Stimulated activated CD4-positive, alpha-beta T cell treated with anti-CD3 and anti-CD28 coated beads, Interleukin-2, amount 100 ng/mL, for 48 hours (primary cell): ENCODE measurements around the gene S100A11.
A peak's percentile ranks its signal among the peaks of the same experiment; 100 is the strongest.
"Not testable (repeated sequence)": the region's sequence is repeated elsewhere in the genome, so short reads cannot be mapped to it uniquely, and the experiment has no call there.

Source experiments
- DNase-seq, 2 donors: peaks; one replicate each; pipeline ENCODE4 v3.0.0-alpha.2; 2020

Gene S100A11

GRCh38 chr1:152036267-152037216, at the start of gene S100A11:
Gene S100A11, minus strand, starts transcription at chr1:152037004. Its CDS starts 89 bp downstream, at chr1:152036915.
- DNase-seq: peak; percentile 77 to 78

GRCh38 chr1:152084853-152085252, 48.0 kb upstream of the S100A11 start:
- DNase-seq: no peak

DNA sequence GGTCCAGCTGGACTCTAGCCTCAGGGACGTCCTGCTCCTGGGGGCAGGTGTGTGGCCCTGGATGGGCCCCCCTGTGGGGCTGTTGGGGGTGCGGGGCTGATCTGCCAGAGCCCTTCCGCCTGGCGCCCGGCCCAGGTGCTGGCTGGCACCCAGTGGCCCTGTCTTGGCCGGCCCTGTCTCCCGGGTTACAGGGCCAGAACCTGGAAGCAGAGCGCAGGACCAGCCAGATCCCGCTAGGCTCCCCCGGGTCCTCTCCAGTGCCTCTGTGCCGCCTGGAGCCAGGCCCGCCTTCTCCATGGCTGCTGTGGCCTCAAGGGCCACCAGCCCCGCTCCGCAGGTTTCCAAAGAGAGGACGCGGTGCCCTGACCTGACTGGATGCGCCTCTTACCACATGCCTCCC, 44.2 kb upstream of the S100A11 start:
- not testable (repeated sequence) for DNase-seq

DNA sequence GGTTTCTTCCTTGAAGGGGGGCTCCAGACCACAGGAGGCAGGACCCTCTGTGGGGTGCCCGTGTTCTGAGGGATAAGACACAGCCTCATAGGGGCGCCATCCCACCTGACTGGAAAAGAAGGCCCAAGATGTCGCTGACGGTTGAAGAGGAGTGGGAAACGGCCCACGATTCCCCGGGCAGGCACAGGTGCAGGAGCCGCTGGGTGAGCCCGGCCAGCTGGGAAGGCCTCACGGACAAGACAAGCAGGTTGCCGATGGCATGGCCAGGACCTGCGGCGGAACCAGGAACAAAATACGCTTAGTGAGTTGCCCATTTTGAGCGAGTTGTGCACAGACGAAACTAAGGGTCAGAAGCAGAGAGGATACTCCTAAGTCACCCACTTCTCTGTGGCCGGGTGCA, 43.7 kb upstream of the S100A11 start:
- not testable (repeated sequence) for DNase-seq

GRCh38 chr1:152078831-152079441, 42.1 kb upstream of the S100A11 start:
- DNase-seq: no peak

- DNase-seq: no peak
Measured at GRCh38 chr1:152072311-152072710, 35.5 kb upstream of the S100A11 start.

GRCh38 chr1:152071123-152071522, 34.3 kb upstream of the S100A11 start:
- no peak for DNase-seq

- DNase-seq: no peak
Measured at GRCh38 chr1:152067929-152068328, 31.1 kb upstream of the S100A11 start.

DNA sequence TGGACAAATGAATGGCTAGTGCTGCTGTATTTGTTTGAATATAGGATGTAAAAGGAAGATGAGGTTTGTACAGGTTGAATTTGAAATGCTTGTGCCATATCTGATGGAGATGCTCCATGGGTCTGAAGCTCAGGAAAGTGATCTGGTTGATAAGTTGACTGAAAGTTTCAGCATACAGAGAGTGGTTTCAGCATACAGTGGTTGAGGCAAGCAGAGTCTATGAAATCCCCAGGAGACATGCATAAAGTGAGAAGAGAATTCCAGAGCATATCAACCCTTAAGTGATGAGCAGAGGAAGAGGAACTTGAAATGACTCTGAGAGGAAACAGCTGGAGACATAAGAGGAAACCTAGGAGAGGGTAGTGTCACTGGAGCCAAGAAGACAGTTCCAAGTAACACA, 30.3 kb upstream of the S100A11 start:
- DNase-seq: no peak

GRCh38 chr1:152061952-152062351, 25.1 kb upstream of the S100A11 start:
- DNase-seq: no peak

GRCh38 chr1:152053375-152053774, 16.6 kb upstream of the S100A11 start:
- no peak for DNase-seq

DNA sequence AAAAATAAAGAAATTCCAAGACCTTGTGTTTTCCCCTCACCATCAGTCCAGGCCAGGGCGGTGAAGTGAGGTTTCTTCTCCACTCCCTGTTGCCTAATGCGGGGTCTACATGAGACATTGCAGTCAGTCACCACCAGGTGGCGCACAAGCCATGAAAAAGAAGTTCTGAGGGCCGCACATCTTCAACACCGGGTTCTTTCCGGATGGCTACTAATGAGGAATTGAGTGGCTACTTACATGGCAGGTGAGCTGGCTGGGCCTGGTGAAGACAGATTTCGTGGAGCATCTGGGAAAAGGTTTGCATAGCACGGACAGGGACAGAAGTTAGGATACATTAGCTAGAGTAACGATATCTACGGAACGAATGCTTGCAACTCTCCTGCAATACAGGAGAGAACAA, 15.8 kb upstream of the S100A11 start:
- DNase-seq: peak; percentile 82 to 89

- DNase-seq: no peak
Measured at GRCh38 chr1:152050886-152051675, 14.3 kb upstream of the S100A11 start.

DNA sequence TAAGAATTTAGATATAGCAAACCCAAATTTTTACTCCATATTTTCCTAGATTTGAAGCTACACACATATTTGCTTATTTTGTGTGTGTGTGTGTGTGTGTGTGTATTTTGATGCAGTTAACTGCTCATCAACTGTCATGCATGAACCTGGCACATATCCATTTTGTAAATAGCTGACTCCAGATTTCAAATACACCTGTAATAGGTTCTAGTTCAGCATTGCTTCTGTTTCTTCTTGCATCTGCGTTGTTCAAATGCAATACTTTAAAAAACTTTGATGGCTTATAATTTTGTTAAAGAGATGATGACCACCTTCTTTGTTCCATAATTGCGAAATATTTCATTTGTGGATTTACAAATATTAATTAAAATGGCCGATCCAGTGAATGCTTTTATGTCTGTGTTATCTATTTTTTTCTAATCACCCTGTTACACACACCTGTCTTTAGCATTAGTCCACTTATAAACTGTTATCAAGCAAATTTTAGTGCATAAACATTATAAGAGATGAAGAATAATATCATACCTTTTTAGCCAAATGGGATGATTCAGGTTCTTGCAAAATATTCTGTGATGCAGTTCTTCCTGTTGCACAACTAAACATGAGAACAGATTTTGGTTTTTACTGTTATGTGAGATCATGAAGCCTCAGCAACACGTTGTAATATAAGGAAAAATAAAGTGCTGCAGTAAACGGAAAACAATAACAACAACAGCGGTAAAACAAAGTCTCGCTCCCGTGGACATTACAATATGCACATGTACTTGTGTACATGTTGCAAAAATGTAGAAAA, 12.7 kb upstream of the S100A11 start:
- no peak for DNase-seq

DNA sequence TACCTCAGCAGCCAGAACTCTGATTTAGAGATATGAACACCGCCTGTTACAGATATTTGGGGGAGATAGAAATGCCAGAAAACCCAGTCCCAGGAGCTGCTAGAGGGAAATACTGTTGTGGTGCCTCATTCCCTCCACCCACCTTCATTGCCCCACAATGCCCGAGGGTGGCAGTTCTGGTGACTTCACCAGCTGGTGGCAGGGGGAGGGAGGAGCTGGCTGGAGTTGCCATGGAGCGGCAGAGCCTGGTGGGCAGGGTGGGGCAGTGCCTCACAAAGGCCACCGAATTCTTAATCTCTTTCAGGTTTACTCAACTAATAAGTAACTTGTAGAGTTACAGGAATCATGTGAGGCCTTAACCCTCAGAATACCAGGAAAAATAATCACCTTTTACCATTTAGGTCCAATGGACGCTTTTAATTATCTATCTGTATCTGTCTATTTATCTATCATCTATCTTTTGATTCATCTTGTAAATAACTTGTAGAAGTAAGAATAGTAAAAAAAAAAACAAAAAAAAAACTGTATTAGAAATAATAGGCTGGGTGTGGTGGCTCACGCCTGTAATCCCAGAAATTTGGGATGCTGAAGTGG, 11.7 kb upstream of the S100A11 start:
- DNase-seq: no peak

DNA sequence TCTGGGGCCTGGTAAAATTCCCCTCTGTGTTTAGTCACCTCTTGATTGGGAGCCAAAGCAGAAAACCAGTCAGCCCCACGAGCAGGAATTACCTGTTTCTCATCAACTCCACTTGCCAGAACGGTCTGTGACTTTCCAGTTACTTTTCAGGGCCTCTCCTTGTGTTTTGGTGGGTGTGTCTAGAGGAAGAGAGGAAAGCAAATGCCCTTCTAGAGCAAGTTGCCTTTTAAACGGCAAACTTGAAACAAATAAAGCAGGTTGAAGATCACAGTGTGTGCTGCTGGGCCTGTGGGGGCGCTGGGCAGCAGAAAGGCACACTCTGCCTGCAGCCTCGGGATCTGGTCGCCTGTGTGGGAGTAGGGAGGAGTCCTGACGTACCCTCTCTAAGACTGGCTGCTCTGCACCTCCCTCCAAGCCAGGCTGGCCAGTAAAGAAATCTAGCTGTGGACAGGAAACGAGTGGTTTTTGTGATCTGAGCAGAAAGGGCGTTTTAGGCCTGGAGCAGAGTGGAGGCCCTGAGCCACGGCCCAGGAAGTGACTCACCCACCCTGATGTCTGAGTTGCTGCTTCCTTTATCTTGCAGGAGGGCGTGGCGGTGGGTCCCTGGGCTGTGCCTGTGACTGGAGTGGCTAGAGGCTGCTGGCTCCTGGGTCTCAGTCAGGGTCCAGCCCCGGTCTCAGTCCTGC, 11.1 kb upstream of the S100A11 start:
- DNase-seq: peak; percentile 72 to 74

DNA sequence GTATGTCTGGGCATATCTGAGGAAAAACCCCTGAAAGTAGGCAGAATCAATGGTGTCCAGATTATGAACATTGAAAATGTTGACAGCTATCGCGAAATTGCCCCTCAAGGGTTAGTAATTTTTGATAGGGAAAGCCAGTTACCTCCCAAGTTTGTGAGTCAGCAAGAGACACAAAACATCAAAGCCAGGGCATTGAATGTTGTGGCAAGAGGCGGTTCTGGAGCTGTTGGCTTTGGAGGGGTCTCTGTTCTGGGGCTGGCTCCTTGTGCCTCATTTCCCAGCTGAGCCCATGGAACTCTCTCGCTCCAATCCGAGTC, 10.6 kb upstream of the S100A11 start:
- DNase-seq: peak in 1 of 2 donors; percentile 26

DNA sequence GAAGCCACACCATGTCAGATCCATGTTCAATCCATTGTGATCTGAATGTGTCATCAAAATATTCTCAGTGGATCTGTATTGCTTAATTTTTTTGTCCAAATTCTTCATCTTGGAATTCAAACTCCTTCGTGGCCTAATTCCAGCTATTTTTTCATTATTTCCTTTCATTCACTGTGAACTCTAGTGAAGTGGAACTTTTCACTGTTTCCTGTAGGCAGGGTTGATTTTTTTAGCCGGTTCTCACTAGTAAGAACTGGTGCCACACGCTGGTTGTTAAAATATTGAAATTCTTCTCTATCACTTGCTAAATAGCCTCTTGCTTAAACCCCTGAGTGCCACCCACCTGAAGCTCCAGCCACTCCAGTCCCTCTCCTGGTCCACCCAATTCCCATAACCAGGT, 7.6 kb upstream of the S100A11 start:
- no peak for DNase-seq

DNA sequence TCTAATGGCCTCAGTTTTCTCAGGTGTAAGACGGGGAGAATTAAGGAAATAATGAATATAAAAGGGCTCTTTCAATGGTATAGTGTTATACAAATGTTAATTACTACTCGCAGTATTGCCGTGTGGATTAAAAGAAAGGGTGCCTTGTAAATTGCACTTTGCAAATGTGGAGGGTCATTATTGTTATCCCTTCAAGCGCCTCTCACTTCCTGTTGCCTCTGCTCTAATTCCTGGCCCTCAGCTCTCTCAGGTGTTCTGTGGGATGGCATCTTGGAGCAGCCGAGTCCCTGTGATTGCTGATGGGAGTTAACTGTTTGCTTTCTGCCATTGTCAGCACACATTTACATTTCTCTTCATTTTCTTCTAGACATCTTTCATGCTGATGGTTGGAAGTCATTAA, 7.1 kb upstream of the S100A11 start:
- DNase-seq: no peak

DNA sequence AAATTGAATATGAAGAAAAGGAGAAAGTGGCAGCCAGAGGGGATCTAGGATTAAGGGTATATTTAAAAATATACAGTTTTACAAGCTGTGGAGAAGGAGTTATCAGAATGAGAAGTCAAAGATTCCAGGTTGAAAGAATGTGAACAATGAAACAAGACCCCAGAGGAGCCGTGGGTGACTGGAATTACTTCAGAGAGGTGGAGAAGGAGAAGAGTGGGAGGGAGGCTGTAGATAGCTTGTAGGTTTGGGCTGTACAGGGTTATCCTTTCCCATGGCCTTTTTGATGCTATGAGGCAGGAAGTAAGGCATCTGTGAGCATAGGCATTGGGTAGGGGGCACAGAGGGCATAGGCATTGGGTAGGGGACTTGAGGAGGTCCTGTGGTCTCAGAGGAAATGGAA, 5.2 kb upstream of the S100A11 start:
- DNase-seq: no peak

DNA sequence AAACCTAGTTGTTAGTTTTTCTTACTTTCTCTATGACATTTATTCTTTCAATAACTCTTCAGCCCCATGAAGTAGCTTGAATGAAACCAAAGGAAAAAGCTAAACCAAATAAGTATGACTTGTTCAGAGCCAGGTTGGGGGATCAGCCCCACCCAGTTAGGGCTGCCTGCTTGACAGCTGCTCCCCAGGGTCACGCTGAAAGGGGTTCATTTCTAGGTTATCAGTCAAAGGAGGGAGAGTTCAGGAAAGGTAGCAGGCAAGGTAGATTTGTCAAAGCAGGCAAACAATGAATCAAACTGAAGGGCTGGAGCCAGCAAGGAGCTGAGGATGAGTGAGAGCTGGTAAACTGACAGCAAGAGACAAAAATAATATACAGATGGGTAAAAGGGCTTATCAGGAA, 3.1 kb upstream of the S100A11 start:
- DNase-seq: no peak

- no peak for DNase-seq
Measured at GRCh38 chr1:152039461-152039860, 2.7 kb upstream of the S100A11 start.
